Measurements from ENCODE around the gene SEMA5B.

- no peak for TF ChIP-seq EGR1 (IDR thresholded peaks at IDR 0.05)
- no peak for TF ChIP-seq TCF12 (IDR thresholded peaks at IDR 0.05; ENCODE audit: low read depth)
- TF ChIP-seq REST (IDR thresholded peaks at IDR 0.05; ENCODE audit: low read depth), result no peak
- no peak for TF ChIP-seq TAF1 (IDR thresholded peaks at IDR 0.05; ENCODE audit: low read depth)
- no peak for TF ChIP-seq RAD21 (IDR thresholded peaks at IDR 0.05; ENCODE audit: low read depth)
- no peak for TF ChIP-seq CEBPB (IDR thresholded peaks at IDR 0.05)
- no peak for TF ChIP-seq MAX (IDR thresholded peaks at IDR 0.05)
Measured at GRCh38 chr3:122862381-122862780, 165.2 kb downstream of the SEMA5B start.

Measured in Ishikawa (cell line).